Measurements from ENCODE around the gene POLD3.

DNA sequence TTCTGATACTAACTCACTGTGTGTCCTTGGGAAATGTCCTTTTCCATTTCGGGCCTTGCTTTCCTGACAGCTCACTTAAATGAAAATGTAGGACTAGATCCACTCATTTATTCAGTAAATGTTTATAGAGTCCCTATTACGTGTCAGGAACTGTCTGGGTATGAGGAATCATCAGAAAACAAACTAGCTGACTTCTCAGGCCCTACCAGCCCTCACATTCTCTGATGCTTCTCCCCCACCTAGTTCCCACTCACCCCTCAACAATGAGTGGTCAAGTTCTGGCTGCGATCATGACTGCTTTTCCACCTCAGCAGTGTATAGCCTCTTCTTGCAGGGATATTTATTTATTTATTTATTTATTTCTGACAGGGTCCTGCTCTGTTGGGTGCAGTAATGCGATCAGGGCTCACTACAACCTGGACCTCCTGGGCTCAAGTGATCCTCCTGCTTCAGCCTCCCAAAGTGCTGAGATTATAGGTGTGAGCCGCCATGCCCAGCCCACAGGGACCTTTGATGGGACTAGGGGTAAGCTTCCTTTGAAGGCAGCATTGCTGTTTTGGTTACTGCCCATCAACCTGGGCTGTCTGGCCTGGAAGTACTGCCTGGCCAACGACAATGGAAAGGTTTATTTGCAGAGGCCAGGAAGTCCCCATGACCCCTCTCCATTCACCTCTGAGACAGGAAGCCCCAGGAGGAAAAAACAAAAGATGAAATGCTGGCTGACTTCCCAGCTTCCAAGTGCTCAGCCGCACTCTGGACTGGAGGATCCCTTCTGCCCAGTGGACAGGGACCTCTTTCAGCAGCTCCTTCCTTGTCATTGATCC, 33.1 kb upstream of the POLD3 start:
- TF ChIP-seq CTCF (IDR thresholded peaks at IDR 0.05) (no peak), POLR2A (IDR thresholded peaks at IDR 0.05) (no peak)

All from sigmoid colon (tissue), 3 donors.